PC-9 (cell line): Measurements from ENCODE around the gene ICOSLG. TPM values are rescaled to one million over a fixed set of nuclear protein-coding genes. Genes with fewer than 3 reads are reported as not detected.

ENCODE experiments used
- BruUV-seq: library from RNA; stranded (reverse); fragments of 400-500 nt; replicated peaks from 2 replicates; lab custom pipeline; 2021; lab: Mats Ljungman, UMichigan
- CTCF ChIA-PET: fragments of 300-600 bp; sonication (Branson Sonifier 250); formaldehyde crosslinking; loops from one replicate; lab custom pipeline; 2022; ENCODE audit warnings: antibody characterized with exemption; lab: Charles Lee
- POLR2A ChIA-PET: fragments of 300-600 bp; sonication (Branson Sonifier 250); formaldehyde crosslinking; loops from one replicate; lab custom pipeline; 2022; ENCODE audit warnings: antibody characterized with exemption; ENCODE audit not compliant: unreplicated experiment; lab: Charles Lee
- DNase-seq, 2 experiments: peaks; one replicate each; pipeline versions ENCODE4 v3.0.0 to v3.0.0-alpha.2; 2015 to 2022; ENCODE audit warnings: mixed read lengths in 1 of 2
- H2AFZ ChIP-seq: fragments of 200-600 bp; sonication (generic); 2 replicates; pipeline ENCODE4 v1.8.1; 2017; ENCODE audit warnings: antibody characterized with exemption
- H3F3A ChIP-seq: fragments of 200-600 bp; sonication (generic); 2 replicates; pipeline ENCODE4 v1.8.1; 2017; ENCODE audit warnings: antibody characterized with exemption, mild to moderate bottlenecking, low read depth; ENCODE audit not compliant: insufficient read depth
- H3K27ac ChIP-seq: fragments of 200-600 bp; sonication (generic); 2 replicates; pipeline ENCODE4 v1.6.1; 2016; ENCODE audit warnings: mixed run types
- H3K27me3 ChIP-seq: fragments of 200-600 bp; sonication (generic); 2 replicates; pipeline ENCODE4 v1.6.1; 2016; ENCODE audit warnings: low read depth, mixed run types; ENCODE audit not compliant: insufficient read depth
- H3K36me3 ChIP-seq: fragments of 200-600 bp; sonication (generic); 2 replicates; pipeline ENCODE4 v1.6.1; 2016; ENCODE audit warnings: low read depth, mixed run types
- H3K4me1 ChIP-seq: fragments of 200-600 bp; sonication (generic); replicated peaks from 2 replicates; pipeline ENCODE4 v1.6.1; 2016; ENCODE audit warnings: mixed run types; ENCODE audit not compliant: insufficient read depth
- H3K4me2 ChIP-seq: fragments of 200-600 bp; sonication (generic); 2 replicates; pipeline ENCODE4 v1.6.1; 2017; ENCODE audit warnings: mixed run types
- H3K4me3 ChIP-seq: fragments of 200-600 bp; sonication (generic); 2 replicates; pipeline ENCODE4 v1.6.1; 2016; ENCODE audit warnings: mixed run types
- H3K79me2 ChIP-seq: fragments of 200-600 bp; sonication (generic); 2 replicates; pipeline ENCODE4 v1.6.1; 2017; ENCODE audit warnings: low read depth, mixed run types
- H3K9me2 ChIP-seq: fragments of 200-600 bp; sonication (generic); 2 replicates; pipeline ENCODE4 v1.8.1; 2017; ENCODE audit warnings: mild to moderate bottlenecking; ENCODE audit not compliant: insufficient read depth
- H3K9me3 ChIP-seq: fragments of 200-600 bp; sonication (generic); 2 replicates; pipeline ENCODE4 v1.8.1; 2016; ENCODE audit warnings: low read depth; ENCODE audit not compliant: insufficient read depth
- H4K20me1 ChIP-seq: fragments of 200-600 bp; sonication (generic); 2 replicates; pipeline ENCODE4 v1.8.1; 2017; ENCODE audit not compliant: insufficient read depth
- CTCF ChIP-seq: fragments of 200-600 bp; sonication (generic); conservative IDR thresholded peaks from 2 replicates; pipeline ENCODE4 v1.6.1; 2017; ENCODE audit warnings: mixed run types, antibody characterized with exemption, mild to moderate bottlenecking, moderate library complexity
- EZH2 ChIP-seq: fragments of 200-600 bp; sonication (generic); IDR thresholded peaks from 2 replicates; pipeline ENCODE4 v1.8.0; 2017; ENCODE audit warnings: antibody characterized with exemption, low read depth
- intact Hi-C: fragments of 100-400 bp; cut with micrococcal nuclease; formaldehyde crosslinking; loops from one replicate; pipeline ENCODE4 v1.10.0; 2022; ENCODE audit not compliant: unreplicated experiment
- total RNA-seq: library from RNA; stranded (reverse); gene quantifications from 2 replicates; pipeline ENCODE4 v1.2.3, GENCODE V29; 2021

The ICOSLG gene
- total RNA-seq, 1 experiment from 2014 or later, result 2.9 TPM

DNA sequence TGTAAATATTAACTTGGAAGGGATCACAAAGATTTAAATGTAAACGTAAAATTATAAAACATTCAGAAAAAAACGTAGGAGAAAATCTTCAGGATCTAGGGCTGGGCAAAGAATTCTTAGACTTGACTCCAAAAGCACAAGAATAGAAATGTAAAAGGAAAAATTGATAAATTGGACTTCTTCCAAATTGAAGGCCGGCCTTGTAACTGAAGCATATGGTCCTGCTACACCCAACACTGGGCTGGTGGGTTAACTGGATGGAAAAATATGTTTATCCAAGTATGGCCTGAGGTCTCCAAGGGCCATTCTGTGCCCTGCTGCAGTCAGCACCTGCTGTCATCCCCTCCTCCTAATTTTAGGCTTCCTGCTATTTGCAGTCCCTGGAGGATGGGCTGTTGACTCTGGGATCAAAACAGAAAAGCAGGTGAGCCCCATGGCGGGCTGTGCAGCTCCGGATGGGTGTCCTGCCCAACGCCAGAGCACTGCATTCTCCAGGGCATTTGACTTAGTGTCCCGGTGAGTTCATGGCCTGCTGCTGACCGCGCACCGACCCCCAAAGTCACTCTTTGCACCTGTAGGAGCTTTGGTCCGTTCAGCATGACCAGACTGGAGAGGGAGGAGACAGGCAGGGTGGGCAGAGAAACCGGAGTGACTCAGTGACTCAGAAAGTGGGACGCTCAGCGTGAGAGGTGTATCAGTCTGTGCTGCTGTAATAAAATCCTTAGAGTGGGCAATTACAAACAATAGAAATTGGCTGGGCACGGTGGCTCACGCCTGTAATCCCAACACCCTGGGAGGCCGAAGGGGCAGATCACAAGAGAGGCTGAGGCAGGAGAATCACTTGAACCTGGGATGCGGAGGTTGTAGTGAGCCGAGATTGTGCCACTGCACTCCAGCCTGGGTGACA lies 38.9 kb upstream of the ICOSLG start:
- Histone ChIP-seq H2AFZ (no peak overlapping the region), H3F3A (0 out of 2 replicates have a peak, but pooled peaks cover 3% of the 10 kb centered on the region), H3K9me3 (no peaks in the 10 kb centered on the region), H3K79me2 (no peaks in the 10 kb centered on the region), H3K27me3 (no peaks in the 10 kb centered on the region), H3K9me2 (no peaks in the 10 kb centered on the region), H3K4me3 (no peak overlapping the region), H3K4me2 (no peak overlapping the region), H3K36me3 (no peaks in the 10 kb centered on the region), H3K4me1 (no peaks in the 10 kb centered on the region), H3K27ac (no peak overlapping the region), H4K20me1 (no peaks in the 10 kb centered on the region)
- ChIA-PET POLR2A (no interaction called here), CTCF (no interaction called here)
- no TSS peak for BruUV-seq
- TF ChIP-seq CTCF (no peak), EZH2 (no peak)
- no peak for DNase-seq
- intact Hi-C loops, result no loop called here

DNA sequence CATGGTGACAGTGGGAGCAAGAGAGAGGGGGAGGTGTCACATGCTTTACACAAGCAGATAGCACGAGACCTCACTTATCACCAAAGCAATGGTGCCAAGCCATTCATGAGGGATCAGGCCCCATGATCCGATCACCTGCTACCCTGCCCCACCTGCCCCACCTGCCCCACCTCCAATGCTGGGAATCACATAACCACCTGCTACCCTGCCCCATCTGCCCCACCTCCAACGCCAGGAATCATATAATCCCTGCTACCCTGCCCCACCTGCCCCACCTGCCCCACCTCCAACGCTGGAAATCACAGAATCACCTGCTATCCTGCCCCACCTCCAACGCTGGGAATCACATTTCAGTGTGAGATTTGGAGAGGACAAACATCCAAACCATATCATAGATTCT lies 34.3 kb upstream of the ICOSLG start:
- ChIA-PET POLR2A (no interaction called here), CTCF (no interaction called here)
- H3K4me2 ChIP-seq, result no peak overlapping the region

DNA sequence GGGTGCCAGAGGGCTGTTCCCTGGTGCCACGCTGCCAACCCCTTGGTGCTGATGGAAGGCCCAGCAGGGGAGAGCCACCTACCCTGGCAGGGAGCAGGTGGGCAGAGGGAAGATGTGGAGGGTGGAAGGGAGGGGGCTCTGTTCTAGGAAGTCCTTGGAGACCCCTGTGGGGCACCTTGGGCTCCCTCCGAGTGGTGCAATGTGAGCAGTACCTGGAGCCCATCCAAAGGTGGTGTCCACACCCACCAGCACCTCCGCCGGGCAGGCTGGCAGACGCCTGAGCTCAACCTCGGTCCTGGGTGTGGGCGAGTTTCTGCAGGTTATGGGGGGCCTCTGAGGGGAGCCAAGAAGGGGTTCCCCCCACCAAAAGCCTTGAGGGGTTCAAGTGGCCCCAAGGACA lies 32.3 kb upstream of the ICOSLG start:
- H3K79me2 ChIP-seq, result no peaks in the 10 kb centered on the region
- H3K4me3 ChIP-seq, result no peak overlapping the region
- 0 out of 2 replicates have a peak, but pooled peaks cover 3% of the 10 kb centered on the region for H3F3A ChIP-seq
- no peaks in the 10 kb centered on the region for H4K20me1 ChIP-seq
- CTCF ChIA-PET, result no interaction called here
- no peak overlapping the region for H2AFZ ChIP-seq
- no peaks in the 10 kb centered on the region for H3K9me2 ChIP-seq
- no peak overlapping the region for H3K4me2 ChIP-seq
- no peaks in the 10 kb centered on the region for H3K27me3 ChIP-seq
- H3K9me3 ChIP-seq, result no peaks in the 10 kb centered on the region
- no peak for TF ChIP-seq CTCF
- TF ChIP-seq EZH2, result no peak
- intact Hi-C loops, result no loop called here
- no TSS peak for BruUV-seq
- POLR2A ChIA-PET, result no interaction called here
- H3K4me1 ChIP-seq, result no peaks in the 10 kb centered on the region
- no peak overlapping the region for H3K27ac ChIP-seq
- H3K36me3 ChIP-seq, result no peaks in the 10 kb centered on the region
- no peak for DNase-seq

More for the DNA sequence above, 34.3 kb upstream of the ICOSLG start:
- Histone ChIP-seq H3F3A (0 out of 2 replicates have a peak, but pooled peaks cover 3% of the 10 kb centered on the region), H3K4me3 (no peak overlapping the region), H3K27me3 (no peaks in the 10 kb centered on the region), H3K36me3 (no peaks in the 10 kb centered on the region), H3K79me2 (no peaks in the 10 kb centered on the region), H3K9me2 (no peaks in the 10 kb centered on the region), H4K20me1 (no peaks in the 10 kb centered on the region), H2AFZ (no peak overlapping the region), H3K27ac (no peak overlapping the region), H3K9me3 (no peaks in the 10 kb centered on the region), H3K4me1 (no peaks in the 10 kb centered on the region)
- no peak for DNase-seq
- no TSS peak for BruUV-seq
- intact Hi-C loops, result no loop called here
- TF ChIP-seq EZH2 (no peak), CTCF (no peak)
